Measurements from ENCODE around the gene MYO18A. TPM values are rescaled to one million over a fixed set of nuclear protein-coding genes. Genes with fewer than 3 reads are reported as not detected.
"Not testable (repeated sequence)": the region's sequence is repeated elsewhere in the genome, so short reads cannot be mapped to it uniquely, and the experiment has no call there.

The MYO18A gene
- total RNA-seq: 10 to 100 TPM; 46.7 to 82.7 (median 64.6) TPM

- Histone ChIP-seq H3K27ac (replicated peaks in 1 of 4) (peak within 1 kb of the TSS; percentile 86 to 89 (median 88)), H3K36me3 (no peaks in the 10 kb centered on the region), H3K4me3 (peak within 1 kb of the TSS; percentile 63 to 84 (median 64)), H3K9me3 (no peaks in the 10 kb centered on the region), H3K27me3 (no peaks in the 10 kb centered on the region), H3K4me1 (peaks cover 45 to 56% (median 55%) of the 10 kb centered on the region in 4 donors)
- 2% methylated on average over 32 of the region's 76 CpGs for WGBS
- no peak for TF ChIP-seq EP300 (IDR thresholded peaks at IDR 0.05)
- TF ChIP-seq CTCF (IDR thresholded peaks at IDR 0.05): peak in 2 of 3 experiments; percentile 81 to 90
- peak; percentile 51 to 57 for TF ChIP-seq POLR2AphosphoS5 (IDR thresholded peaks at IDR 0.05)
- TF ChIP-seq POLR2A (IDR thresholded peaks at IDR 0.05; ENCODE audit: low read depth): no peak
- no peak for DNase-seq (ENCODE audit: extremely low spot score)
- intact Hi-C loops (cut with DNase I): loop anchor here (2.0 to 5.0 kb wide), 2 partner anchors 37 to 79 kb away; no protein-coding TSS in a partner anchor
These were observed at the start of gene MYO18A for GRCh38 chr17:29180034-29180787. Gene MYO18A (minus strand): TSS chr17:29180398. CDS start chr17:29166940, 13,458 bp downstream.

- H3K9me3 ChIP-seq: no peaks in the 10 kb centered on the region
- no peaks in the 10 kb centered on the region for H3K36me3 ChIP-seq
- H3K4me1 ChIP-seq: no peaks in the 10 kb centered on the region
- TF ChIP-seq POLR2A (IDR thresholded peaks at IDR 0.05; ENCODE audit: low read depth) (no peak), CTCF (IDR thresholded peaks at IDR 0.05) (no peak), POLR2AphosphoS5 (IDR thresholded peaks at IDR 0.05) (no peak), EP300 (IDR thresholded peaks at IDR 0.05) (no peak)
- DNase-seq (ENCODE audit: extremely low spot score): no peak
- no peaks in the 10 kb centered on the region for H3K27me3 ChIP-seq
- no peak overlapping the region for H3K4me3 ChIP-seq
- intact Hi-C loops (cut with DNase I): no loop called here
- H3K27ac ChIP-seq (replicated peaks in 1 of 4): no peak overlapping the region
These were observed 45.2 kb upstream of the MYO18A start for GRCh38 chr17:29225396-29225795.

GRCh38 chr17:29221338-29221737, 41.1 kb upstream of the MYO18A start:
- intact Hi-C loops (cut with DNase I); H3K27ac ChIP-seq (replicated peaks in 1 of 4); DNase-seq (ENCODE audit: extremely low spot score); H3K36me3 ChIP-seq; H3K4me3 ChIP-seq; H3K27me3 ChIP-seq; H3K4me1 ChIP-seq; H3K9me3 ChIP-seq: not testable (repeated sequence)
- 96% methylated on average over 11 of the region's 11 CpGs for WGBS

GRCh38 chr17:29219378-29220047, 39.3 kb upstream of the MYO18A start:
- intact Hi-C loops (cut with DNase I): loop anchor here (2.0 to 5.0 kb wide), 3 partner anchors 37 to 73 kb away; partner anchors contain the start of genes MYO18A and NUFIP2
- H3K4me1 ChIP-seq: peaks cover 0 to 9% (median 8%) of the 10 kb centered on the region in 4 donors
- TF ChIP-seq POLR2A (IDR thresholded peaks at IDR 0.05; ENCODE audit: low read depth): no peak
- peak in 2 of 3 experiments; percentile 93 to 95 for TF ChIP-seq CTCF (IDR thresholded peaks at IDR 0.05)
- TF ChIP-seq POLR2AphosphoS5 (IDR thresholded peaks at IDR 0.05): peak; percentile 23 to 43
- no peak for TF ChIP-seq EP300 (IDR thresholded peaks at IDR 0.05)
- no peak overlapping the region for H3K27ac ChIP-seq (replicated peaks in 1 of 4)
- no peaks in the 10 kb centered on the region for H3K27me3 ChIP-seq
- no peaks in the 10 kb centered on the region for H3K9me3 ChIP-seq
- DNase-seq (ENCODE audit: extremely low spot score): no peak
- no peak overlapping the region for H3K4me3 ChIP-seq
- 12% methylated on average over 14 of the region's 14 CpGs for WGBS
- H3K36me3 ChIP-seq: no peaks in the 10 kb centered on the region

- no peaks in the 10 kb centered on the region for H3K27me3 ChIP-seq
- WGBS: 90% methylated on average over 5 of the region's 5 CpGs
- no peak for DNase-seq (ENCODE audit: extremely low spot score)
- no peak overlapping the region for H3K4me3 ChIP-seq
- H3K9me3 ChIP-seq: no peaks in the 10 kb centered on the region
- H3K36me3 ChIP-seq: no peaks in the 10 kb centered on the region
- TF ChIP-seq CTCF (IDR thresholded peaks at IDR 0.05): no peak
- no peak for TF ChIP-seq POLR2A (IDR thresholded peaks at IDR 0.05; ENCODE audit: low read depth)
- TF ChIP-seq POLR2AphosphoS5 (IDR thresholded peaks at IDR 0.05): no peak
- no peak for TF ChIP-seq EP300 (IDR thresholded peaks at IDR 0.05)
- H3K4me1 ChIP-seq: peaks cover 0 to 9% (median 8%) of the 10 kb centered on the region in 4 donors
- intact Hi-C loops (cut with DNase I): loop anchor here (5.0 kb wide), 2 partner anchors 35 to 75 kb away; partner anchors contain the start of genes MYO18A and NUFIP2
- no peak overlapping the region for H3K27ac ChIP-seq (replicated peaks in 1 of 4)
These were observed 36.7 kb upstream of the MYO18A start for GRCh38 chr17:29216856-29217255.

Data from esophagus muscularis mucosa (tissue), 4 donors.